Mesothelial cell of epicardium (in vitro differentiated cells): ENCODE data around the gene CCDC70. TPM values are rescaled to one million over a fixed set of nuclear protein-coding genes. Genes with fewer than 3 reads are reported as not detected.
"Not testable (repeated sequence)": the region's sequence is repeated elsewhere in the genome, so short reads cannot be mapped to it uniquely, and the experiment has no call there.

Experiments used
- DNase-seq, 2 experiments: peaks; one replicate each; pipeline ENCODE4 v3.0.0; 2021; ENCODE audit warnings: low spot score in 2 of 2; ENCODE audit not compliant: unreplicated experiment in 2 of 2
- H3K27ac Mint-ChIP-seq: 2 replicates; pipeline ENCODE4 v1.8.0; 2021; ENCODE audit warnings: mixed read lengths
- H3K27me3 Mint-ChIP-seq: 2 replicates; pipeline ENCODE4 v1.8.0; 2021; ENCODE audit warnings: low read depth, mixed read lengths
- H3K36me3 Mint-ChIP-seq: 2 replicates; pipeline ENCODE4 v1.8.0; 2021; ENCODE audit warnings: mixed read lengths
- H3K4me1 Mint-ChIP-seq: 2 replicates; pipeline ENCODE4 v1.8.0; 2021; ENCODE audit warnings: mixed read lengths
- H3K4me3 Mint-ChIP-seq: 2 replicates; pipeline ENCODE4 v1.8.0; 2021; ENCODE audit warnings: mild to moderate bottlenecking, moderate library complexity, mixed read lengths
- H3K9me3 Mint-ChIP-seq: 2 replicates; pipeline ENCODE4 v1.8.0; 2021; ENCODE audit warnings: mixed read lengths
- CTCF ChIP-seq: fragments of 200-600 bp; sonication (generic); IDR thresholded peaks from one replicate; pipeline ENCODE4 v1.5.0; 2021; ENCODE audit warnings: antibody characterized with exemption; ENCODE audit not compliant: unreplicated experiment
- total RNA-seq: library from RNA; stranded (reverse); gene quantifications from 3 replicates; pipeline ENCODE4 v1.2.1, GENCODE V29; 2021

CCDC70 gene
- total RNA-seq, 1 donor from 2014 or later = not detected

DNA sequence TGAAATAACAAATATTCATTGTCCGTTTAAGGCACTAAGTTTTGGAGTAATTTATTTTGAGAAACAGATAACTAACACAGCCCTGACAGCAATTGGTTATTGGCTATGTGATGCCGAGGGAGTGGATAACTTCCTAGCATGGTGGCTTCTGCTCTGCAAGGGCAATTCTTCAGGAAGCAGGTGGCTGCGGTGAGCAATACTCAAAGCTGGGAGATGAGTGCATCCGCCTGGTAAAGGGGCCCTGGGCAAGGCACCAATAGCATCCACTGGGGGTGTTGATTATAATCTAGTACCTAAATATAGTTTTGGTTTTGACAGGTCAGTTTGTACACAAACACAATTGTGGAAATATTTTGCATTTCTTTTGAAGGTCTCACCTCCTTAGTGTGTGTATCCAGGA lies 41.0 kb downstream of the CCDC70 start:
- H3K27me3 Mint-ChIP-seq = no peaks in the 10 kb centered on the region
- H3K36me3 Mint-ChIP-seq = peaks cover 5% of the 10 kb centered on the region
- H3K4me3 Mint-ChIP-seq = no peak overlapping the region
- H3K27ac Mint-ChIP-seq = no peak overlapping the region
- no peak for TF ChIP-seq CTCF
- H3K9me3 Mint-ChIP-seq = no peaks in the 10 kb centered on the region
- peaks cover 17% of the 10 kb centered on the region for H3K4me1 Mint-ChIP-seq
- no peak for DNase-seq

- peaks cover 13% of the 10 kb centered on the region for H3K36me3 Mint-ChIP-seq
- no peak for DNase-seq
- H3K27ac Mint-ChIP-seq = peak overlapping the region; percentile 57
- no peaks in the 10 kb centered on the region for H3K27me3 Mint-ChIP-seq
- peaks cover 16% of the 10 kb centered on the region for H3K4me1 Mint-ChIP-seq
- TF ChIP-seq CTCF = no peak
- no peak overlapping the region for H3K4me3 Mint-ChIP-seq
- no peaks in the 10 kb centered on the region for H3K9me3 Mint-ChIP-seq
Measured at GRCh38 chr13:51905787-51906186, 44.0 kb downstream of the CCDC70 start.

- Mint-ChIP-seq H3K36me3 (peaks cover 16% of the 10 kb centered on the region), H3K27me3 (no peaks in the 10 kb centered on the region), H3K4me1 (peaks cover 16% of the 10 kb centered on the region), H3K27ac (peak overlapping the region; percentile 57), H3K4me3 (no peak overlapping the region), H3K9me3 (no peaks in the 10 kb centered on the region)
- DNase-seq = no peak
- TF ChIP-seq CTCF = no peak
Measured at GRCh38 chr13:51906581-51906980, 44.8 kb downstream of the CCDC70 start.

DNA sequence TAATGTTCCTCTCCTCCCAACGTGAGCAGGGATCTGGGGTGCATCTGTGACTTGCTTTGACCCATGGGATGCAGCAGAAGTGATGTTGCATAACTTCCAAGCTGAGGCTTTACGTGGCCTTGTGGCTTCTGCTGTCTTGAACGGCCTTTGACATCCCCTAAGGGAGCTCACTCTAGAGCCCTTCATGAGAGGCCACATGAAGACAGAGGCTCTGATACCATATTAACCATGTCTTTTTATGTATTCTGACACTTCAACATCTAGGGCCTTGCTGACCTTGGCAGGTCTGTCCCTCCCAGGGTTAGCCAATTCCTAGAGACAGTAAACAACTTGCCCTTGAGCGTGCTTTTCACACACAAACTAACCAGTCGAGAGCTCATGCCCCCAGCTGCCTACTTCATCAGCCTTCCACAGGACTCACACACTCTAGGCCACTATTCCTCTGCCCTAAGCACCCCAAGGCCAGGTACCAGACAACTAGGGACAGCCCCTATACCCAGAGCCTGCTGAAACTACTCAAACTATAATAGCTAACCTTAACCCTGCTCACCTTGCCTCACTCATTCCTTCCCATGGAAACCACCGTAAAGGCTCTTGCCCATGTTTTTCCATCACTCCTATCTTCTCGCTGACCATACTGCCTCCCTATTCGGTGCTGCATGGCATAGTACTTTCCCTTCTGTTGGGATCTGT lies 45.4 kb downstream of the CCDC70 start:
- Mint-ChIP-seq H3K9me3 (no peaks in the 10 kb centered on the region), H3K27me3 (no peaks in the 10 kb centered on the region), H3K27ac (no peak overlapping the region), H3K36me3 (peaks cover 20% of the 10 kb centered on the region), H3K4me1 (peaks cover 19% of the 10 kb centered on the region), H3K4me3 (no peak overlapping the region)
- no peak for DNase-seq
- no peak for TF ChIP-seq CTCF

DNA sequence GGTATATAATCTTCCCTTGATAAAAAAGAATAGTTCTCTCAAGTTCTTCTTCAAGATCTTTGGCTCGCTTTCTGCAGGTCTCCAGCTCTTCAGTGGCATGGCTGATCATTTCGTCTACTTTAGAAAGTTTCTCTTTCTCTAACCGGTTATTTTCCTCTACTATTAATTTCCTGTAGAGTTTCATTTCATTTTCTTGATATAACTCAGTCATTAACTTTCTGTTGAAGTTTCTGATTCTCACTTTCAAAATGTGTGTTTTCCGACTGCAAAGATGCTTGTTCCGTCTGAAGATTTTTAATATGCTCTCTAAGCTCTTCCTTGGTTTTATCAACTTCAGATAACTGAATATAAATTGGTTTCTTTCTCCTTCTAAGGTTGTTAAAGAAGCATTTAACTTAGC lies 47.5 kb downstream of the CCDC70 start:
- Mint-ChIP-seq H3K36me3 (peaks cover 20% of the 10 kb centered on the region), H3K4me1 (peaks cover 24% of the 10 kb centered on the region)
- H3K4me3 Mint-ChIP-seq, H3K9me3 Mint-ChIP-seq, DNase-seq, H3K27me3 Mint-ChIP-seq, H3K27ac Mint-ChIP-seq: not testable (repeated sequence)

GRCh38 chr13:51910508-51910907 lies 48.7 kb downstream of the CCDC70 start:
- no peaks in the 10 kb centered on the region for H3K9me3 Mint-ChIP-seq
- H3K27me3 Mint-ChIP-seq = no peaks in the 10 kb centered on the region
- peaks cover 24% of the 10 kb centered on the region for H3K4me1 Mint-ChIP-seq
- no peak for DNase-seq
- no peak overlapping the region for H3K4me3 Mint-ChIP-seq
- no peak for TF ChIP-seq CTCF
- H3K36me3 Mint-ChIP-seq = peaks cover 18% of the 10 kb centered on the region
- no peak overlapping the region for H3K27ac Mint-ChIP-seq
